ENCODE data around the gene ACBD4. TPM values are rescaled to one million over a fixed set of nuclear protein-coding genes. Genes with fewer than 3 reads are reported as not detected.

The ACBD4 gene
- total RNA-seq, 1 donor from 2014 or later = 3.1 TPM

GRCh38 chr17:45162025-45162687 lies 26.7 kb downstream of the ACBD4 start:
- Histone ChIP-seq H3K9me3 (ENCODE audit: control insufficient read depth in 3 of 3, low read length in 3 of 3) (no peaks in the 10 kb centered on the region), H3K27me3 (ENCODE audit: control insufficient read depth in 3 of 3, insufficient read depth in 3 of 3, low read length in 3 of 3) (no peaks in the 10 kb centered on the region), H3K4me3 (ENCODE audit: low read length in 3 of 3) (peak overlapping the region; percentile 90 to 91 (median 91)), H3K4me1 (ENCODE audit: control insufficient read depth in 3 of 3, insufficient read depth in 3 of 3, low read length in 3 of 3) (peaks cover 25 to 47% (median 29%) of the 10 kb centered on the region in 3 donors), H3K27ac (ENCODE audit: low read depth, low read length) (peak overlapping the region; percentile 22), H3K36me3 (ENCODE audit: control insufficient read depth in 3 of 3, insufficient read depth in 3 of 3, low read length in 3 of 3) (peaks cover 8 to 10% (median 9%) of the 10 kb centered on the region in 3 donors), H3K9ac (ENCODE audit: low read depth in 1 of 3, low read length in 3 of 3) (peak overlapping the region; percentile 34 to 90 (median 84))

GRCh38 chr17:45164734-45165269 lies 29.3 kb downstream of the ACBD4 start:
- H3K4me1 ChIP-seq (ENCODE audit: control insufficient read depth in 3 of 3, insufficient read depth in 3 of 3, low read length in 3 of 3) = peaks cover 11 to 21% (median 12%) of the 10 kb centered on the region in 3 donors
- H3K9ac ChIP-seq (ENCODE audit: low read depth in 1 of 3, low read length in 3 of 3) = no peak overlapping the region
- H3K9me3 ChIP-seq (ENCODE audit: control insufficient read depth in 3 of 3, low read length in 3 of 3) = no peaks in the 10 kb centered on the region
- no peaks in the 10 kb centered on the region for H3K27me3 ChIP-seq (ENCODE audit: control insufficient read depth in 3 of 3, insufficient read depth in 3 of 3, low read length in 3 of 3)
- H3K36me3 ChIP-seq (ENCODE audit: control insufficient read depth in 3 of 3, insufficient read depth in 3 of 3, low read length in 3 of 3) = peaks cover 10 to 19% (median 15%) of the 10 kb centered on the region in 3 donors
- no peak overlapping the region for H3K4me3 ChIP-seq (ENCODE audit: low read length in 3 of 3)
- H3K27ac ChIP-seq (ENCODE audit: low read depth, low read length) = no peak overlapping the region

GRCh38 chr17:45168991-45169752 lies 33.7 kb downstream of the ACBD4 start:
- H3K27me3 ChIP-seq (ENCODE audit: control insufficient read depth in 3 of 3, insufficient read depth in 3 of 3, low read length in 3 of 3) = no peaks in the 10 kb centered on the region
- H3K9me3 ChIP-seq (ENCODE audit: control insufficient read depth in 3 of 3, low read length in 3 of 3) = no peaks in the 10 kb centered on the region
- H3K36me3 ChIP-seq (ENCODE audit: control insufficient read depth in 3 of 3, insufficient read depth in 3 of 3, low read length in 3 of 3) = peaks cover 10 to 19% (median 11%) of the 10 kb centered on the region in 3 donors
- peaks cover 22 to 32% (median 30%) of the 10 kb centered on the region in 3 donors for H3K4me1 ChIP-seq (ENCODE audit: control insufficient read depth in 3 of 3, insufficient read depth in 3 of 3, low read length in 3 of 3)
- H3K27ac ChIP-seq (ENCODE audit: low read depth, low read length) = no peak overlapping the region
- no peak overlapping the region for H3K9ac ChIP-seq (ENCODE audit: low read depth in 1 of 3, low read length in 3 of 3)
- H3K4me3 ChIP-seq (ENCODE audit: low read length in 3 of 3) = no peak overlapping the region

- Histone ChIP-seq H3K36me3 (ENCODE audit: control insufficient read depth in 3 of 3, insufficient read depth in 3 of 3, low read length in 3 of 3) (peaks cover under 1 to 11% (median 7%) of the 10 kb centered on the region in 3 donors), H3K4me1 (ENCODE audit: control insufficient read depth in 3 of 3, insufficient read depth in 3 of 3, low read length in 3 of 3) (peaks cover 22 to 32% (median 30%) of the 10 kb centered on the region in 3 donors), H3K27me3 (ENCODE audit: control insufficient read depth in 3 of 3, insufficient read depth in 3 of 3, low read length in 3 of 3) (no peaks in the 10 kb centered on the region), H3K9me3 (ENCODE audit: control insufficient read depth in 3 of 3, low read length in 3 of 3) (no peaks in the 10 kb centered on the region), H3K9ac (ENCODE audit: low read depth in 1 of 3, low read length in 3 of 3) (peak overlapping the region; percentile 80 to 92 (median 91)), H3K27ac (ENCODE audit: low read depth, low read length) (peak overlapping the region; percentile 99), H3K4me3 (ENCODE audit: low read length in 3 of 3) (peak overlapping the region; percentile 69 to 77 (median 71))
These were observed 34.9 kb downstream of the ACBD4 start for GRCh38 chr17:45170280-45170930.

- Histone ChIP-seq H3K9me3 (ENCODE audit: control insufficient read depth in 3 of 3, low read length in 3 of 3) (no peaks in the 10 kb centered on the region), H3K36me3 (ENCODE audit: control insufficient read depth in 3 of 3, insufficient read depth in 3 of 3, low read length in 3 of 3) (peaks cover 0 to 11% (median 7%) of the 10 kb centered on the region in 3 donors), H3K4me1 (ENCODE audit: control insufficient read depth in 3 of 3, insufficient read depth in 3 of 3, low read length in 3 of 3) (peaks cover 22 to 32% (median 30%) of the 10 kb centered on the region in 3 donors), H3K9ac (ENCODE audit: low read depth in 1 of 3, low read length in 3 of 3) (peak overlapping the region; percentile 80 to 92 (median 91)), H3K27ac (ENCODE audit: low read depth, low read length) (peak overlapping the region; percentile 99), H3K27me3 (ENCODE audit: control insufficient read depth in 3 of 3, insufficient read depth in 3 of 3, low read length in 3 of 3) (no peaks in the 10 kb centered on the region), H3K4me3 (ENCODE audit: low read length in 3 of 3) (peak overlapping the region; percentile 69 to 77 (median 71))
These were observed 35.4 kb downstream of the ACBD4 start for GRCh38 chr17:45170931-45171337.

- Histone ChIP-seq H3K4me3 (ENCODE audit: low read length in 3 of 3) (peak overlapping the region; percentile 69 to 77 (median 71)), H3K9me3 (ENCODE audit: control insufficient read depth in 3 of 3, low read length in 3 of 3) (no peaks in the 10 kb centered on the region), H3K36me3 (ENCODE audit: control insufficient read depth in 3 of 3, insufficient read depth in 3 of 3, low read length in 3 of 3) (peaks cover 0 to 11% (median 7%) of the 10 kb centered on the region in 3 donors), H3K9ac (ENCODE audit: low read depth in 1 of 3, low read length in 3 of 3) (peak overlapping the region; percentile 80 to 92 (median 91)), H3K27ac (ENCODE audit: low read depth, low read length) (peak overlapping the region; percentile 99), H3K4me1 (ENCODE audit: control insufficient read depth in 3 of 3, insufficient read depth in 3 of 3, low read length in 3 of 3) (peaks cover 22 to 33% (median 32%) of the 10 kb centered on the region in 3 donors), H3K27me3 (ENCODE audit: control insufficient read depth in 3 of 3, insufficient read depth in 3 of 3, low read length in 3 of 3) (no peaks in the 10 kb centered on the region)
These were observed 36.1 kb downstream of the ACBD4 start for GRCh38 chr17:45171338-45172231.

GRCh38 chr17:45172232-45172540 lies 36.7 kb downstream of the ACBD4 start:
- H3K27me3 ChIP-seq (ENCODE audit: control insufficient read depth in 3 of 3, insufficient read depth in 3 of 3, low read length in 3 of 3) = no peaks in the 10 kb centered on the region
- peak overlapping the region; percentile 69 to 77 (median 71) for H3K4me3 ChIP-seq (ENCODE audit: low read length in 3 of 3)
- peak overlapping the region; percentile 80 to 92 (median 91) for H3K9ac ChIP-seq (ENCODE audit: low read depth in 1 of 3, low read length in 3 of 3)

GRCh38 chr17:45172541-45173286 lies 37.2 kb downstream of the ACBD4 start:
- peaks cover 22 to 33% (median 32%) of the 10 kb centered on the region in 3 donors for H3K4me1 ChIP-seq (ENCODE audit: control insufficient read depth in 3 of 3, insufficient read depth in 3 of 3, low read length in 3 of 3)
- no peaks in the 10 kb centered on the region for H3K27me3 ChIP-seq (ENCODE audit: control insufficient read depth in 3 of 3, insufficient read depth in 3 of 3, low read length in 3 of 3)
- no peaks in the 10 kb centered on the region for H3K9me3 ChIP-seq (ENCODE audit: control insufficient read depth in 3 of 3, low read length in 3 of 3)
- peak overlapping the region; percentile 80 to 92 (median 91) for H3K9ac ChIP-seq (ENCODE audit: low read depth in 1 of 3, low read length in 3 of 3)
- peak overlapping the region; percentile 99 for H3K27ac ChIP-seq (ENCODE audit: low read depth, low read length)
- peaks cover 0 to 11% (median 7%) of the 10 kb centered on the region in 3 donors for H3K36me3 ChIP-seq (ENCODE audit: control insufficient read depth in 3 of 3, insufficient read depth in 3 of 3, low read length in 3 of 3)
- peak overlapping the region; percentile 69 to 77 (median 71) for H3K4me3 ChIP-seq (ENCODE audit: low read length in 3 of 3)

More at GRCh38 chr17:45172232-45172540, 36.7 kb downstream of the ACBD4 start:
- H3K36me3 ChIP-seq (ENCODE audit: control insufficient read depth in 3 of 3, insufficient read depth in 3 of 3, low read length in 3 of 3) = peaks cover 0 to 11% (median 7%) of the 10 kb centered on the region in 3 donors
- H3K27ac ChIP-seq (ENCODE audit: low read depth, low read length) = peak overlapping the region; percentile 99
- peaks cover 22 to 33% (median 32%) of the 10 kb centered on the region in 3 donors for H3K4me1 ChIP-seq (ENCODE audit: control insufficient read depth in 3 of 3, insufficient read depth in 3 of 3, low read length in 3 of 3)
- H3K9me3 ChIP-seq (ENCODE audit: control insufficient read depth in 3 of 3, low read length in 3 of 3) = no peaks in the 10 kb centered on the region

Data from skeletal muscle tissue (tissue), 4 donors.